Cardiac muscle cell (in vitro differentiated cells and primary cell): Measurements from ENCODE around the gene FEZF1. TPM values are rescaled to one million over a fixed set of nuclear protein-coding genes. Genes with fewer than 3 reads are reported as not detected.

Experiments
- DNase-seq, 2 donors: peaks; one replicate each; pipeline versions ENCODE4 v3.0.0 to v3.0.0-alpha.2; 2010 to 2017; ENCODE audit warnings: low read depth in 1 of 2, low spot score in 1 of 2
- H3K27ac ChIP-seq: fragments of 200-600 bp; sonication (generic); 2 replicates; pipeline ENCODE4 v1.5.1; 2016
- H3K27me3 ChIP-seq: fragments of 200-600 bp; sonication (generic); 2 replicates; pipeline ENCODE4 v1.6.0; 2016; ENCODE audit warnings: control low read depth
- H3K36me3 ChIP-seq: fragments of 200-600 bp; sonication (generic); 2 replicates; pipeline ENCODE4 v1.5.1; 2016; ENCODE audit warnings: control low read depth
- H3K4me1 ChIP-seq: fragments of 200-600 bp; sonication (generic); 2 replicates; pipeline ENCODE4 v1.8.1; 2017; ENCODE audit warnings: low read depth, mild to moderate bottlenecking, mixed run types
- H3K4me3 ChIP-seq: fragments of 200-600 bp; sonication (generic); 2 replicates; pipeline ENCODE4 v1.5.1; 2016; ENCODE audit warnings: mild to moderate bottlenecking
- H3K9me3 ChIP-seq: fragments of 200-600 bp; sonication (generic); 2 replicates; pipeline ENCODE4 v1.5.1; 2017; ENCODE audit warnings: low read depth, mild to moderate bottlenecking, control low read depth
- polyA plus RNA-seq: library from polyadenylated mRNA; unstranded; fragments of >200 nt; fragmentation: Nextera tagmentation; extraction: Ambion mirVana; gene quantifications from 2 replicates; pipeline ENCODE4 v1.2.1, GENCODE V29; 2016
- total RNA-seq: library from RNA; depleted of rRNA; stranded (reverse); fragments of >200 nt; gene quantifications from 2 replicates; pipeline ENCODE4 v1.2.3, GENCODE V29; 2016
- TF ChIP-seq, protein P1 (sequence below): IDR thresholded peaks from 2 replicates; pipeline ENCODE4 v1.5.1; 2012; ENCODE audit warnings: low read depth, mild to moderate bottlenecking, low read length

Gene FEZF1
- total and polyA plus RNA-seq, 2 experiments from 2014 or later: not detected

DNA sequence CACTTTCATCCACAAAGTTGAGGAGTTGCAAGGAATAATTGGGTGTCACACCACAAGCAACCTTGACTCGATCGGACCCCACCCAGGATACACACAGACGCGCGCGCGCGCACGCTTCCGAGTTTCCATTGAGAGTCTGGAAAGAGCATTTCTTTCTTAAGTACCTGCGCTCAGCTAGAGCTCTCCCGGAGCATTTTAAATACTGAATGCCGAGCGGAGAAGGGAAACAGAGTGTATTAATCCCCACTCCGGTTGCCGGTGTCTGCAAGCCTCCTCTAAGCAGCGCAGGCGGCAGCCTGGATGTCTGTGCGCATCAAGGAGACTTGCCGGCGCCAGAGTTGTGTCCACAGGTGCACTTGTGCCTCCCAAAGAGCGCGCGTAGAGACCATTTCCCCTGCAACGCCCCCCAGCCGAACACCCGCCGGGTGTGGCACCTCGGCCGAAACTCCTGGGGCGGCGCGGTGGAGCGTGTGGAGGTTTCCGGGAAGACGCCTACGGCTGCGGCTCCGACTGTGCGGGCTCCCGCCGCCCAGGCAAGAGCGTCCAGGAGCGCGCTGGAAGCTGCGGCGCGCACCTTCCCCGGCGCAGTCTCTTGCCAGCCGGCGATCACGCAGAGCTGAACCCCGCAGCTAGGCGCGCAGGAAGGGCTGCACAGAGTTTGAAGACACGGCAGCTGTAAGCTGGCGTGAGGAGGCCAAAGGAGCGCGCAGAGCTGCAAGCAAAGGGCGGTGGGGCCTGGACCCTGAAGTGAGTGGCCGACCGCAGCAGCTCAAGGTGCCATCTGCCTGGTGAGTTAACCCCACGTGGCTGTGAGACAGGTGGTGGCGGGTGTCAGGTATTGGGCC is 1.1 kb upstream of the FEZF1 start:
- TF ChIP-seq, protein P1, sequence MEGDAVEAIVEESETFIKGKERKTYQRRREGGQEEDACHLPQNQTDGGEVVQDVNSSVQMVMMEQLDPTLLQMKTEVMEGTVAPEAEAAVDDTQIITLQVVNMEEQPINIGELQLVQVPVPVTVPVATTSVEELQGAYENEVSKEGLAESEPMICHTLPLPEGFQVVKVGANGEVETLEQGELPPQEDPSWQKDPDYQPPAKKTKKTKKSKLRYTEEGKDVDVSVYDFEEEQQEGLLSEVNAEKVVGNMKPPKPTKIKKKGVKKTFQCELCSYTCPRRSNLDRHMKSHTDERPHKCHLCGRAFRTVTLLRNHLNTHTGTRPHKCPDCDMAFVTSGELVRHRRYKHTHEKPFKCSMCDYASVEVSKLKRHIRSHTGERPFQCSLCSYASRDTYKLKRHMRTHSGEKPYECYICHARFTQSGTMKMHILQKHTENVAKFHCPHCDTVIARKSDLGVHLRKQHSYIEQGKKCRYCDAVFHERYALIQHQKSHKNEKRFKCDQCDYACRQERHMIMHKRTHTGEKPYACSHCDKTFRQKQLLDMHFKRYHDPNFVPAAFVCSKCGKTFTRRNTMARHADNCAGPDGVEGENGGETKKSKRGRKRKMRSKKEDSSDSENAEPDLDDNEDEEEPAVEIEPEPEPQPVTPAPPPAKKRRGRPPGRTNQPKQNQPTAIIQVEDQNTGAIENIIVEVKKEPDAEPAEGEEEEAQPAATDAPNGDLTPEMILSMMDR: no peak
- peak in 1 of 2 donors; percentile 43 for DNase-seq
- H3K4me3 ChIP-seq: peak overlapping the region; percentile 20
- H3K27ac ChIP-seq: no peak overlapping the region
- H3K27me3 ChIP-seq: peaks cover 100% of the 10 kb centered on the region
- H3K36me3 ChIP-seq: no peaks in the 10 kb centered on the region
- peaks cover 20% of the 10 kb centered on the region for H3K4me1 ChIP-seq
- H3K9me3 ChIP-seq: no peaks in the 10 kb centered on the region

DNA sequence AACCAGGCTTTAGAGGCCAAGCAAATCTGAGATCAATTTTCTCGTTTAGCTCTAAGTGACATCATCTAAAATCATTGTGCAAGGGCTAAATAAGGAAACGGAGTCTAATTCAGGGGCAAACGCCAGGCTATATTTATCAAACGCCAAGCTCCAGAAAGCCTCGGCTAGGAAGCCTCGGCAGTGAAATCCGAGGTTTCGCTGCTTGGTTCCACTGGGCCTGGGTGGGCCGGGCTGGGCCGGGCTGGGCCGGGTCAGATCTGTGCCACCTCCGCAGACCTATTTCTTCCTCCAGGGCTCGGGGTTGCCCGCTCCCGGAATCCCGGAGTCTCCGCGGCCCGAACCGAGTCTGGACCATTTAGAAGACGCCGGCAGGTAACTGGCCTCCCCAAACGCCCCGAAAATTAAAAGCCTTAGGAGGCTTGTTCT is 459 bp upstream of the FEZF1 start:
- Histone ChIP-seq H3K4me3 (peak overlapping the region; percentile 20), H3K36me3 (no peaks in the 10 kb centered on the region), H3K27ac (no peak overlapping the region), H3K27me3 (peaks cover 100% of the 10 kb centered on the region), H3K4me1 (peaks cover 17% of the 10 kb centered on the region), H3K9me3 (no peaks in the 10 kb centered on the region)
- DNase-seq: no peak
- TF ChIP-seq, protein P1: no peak

DNA sequence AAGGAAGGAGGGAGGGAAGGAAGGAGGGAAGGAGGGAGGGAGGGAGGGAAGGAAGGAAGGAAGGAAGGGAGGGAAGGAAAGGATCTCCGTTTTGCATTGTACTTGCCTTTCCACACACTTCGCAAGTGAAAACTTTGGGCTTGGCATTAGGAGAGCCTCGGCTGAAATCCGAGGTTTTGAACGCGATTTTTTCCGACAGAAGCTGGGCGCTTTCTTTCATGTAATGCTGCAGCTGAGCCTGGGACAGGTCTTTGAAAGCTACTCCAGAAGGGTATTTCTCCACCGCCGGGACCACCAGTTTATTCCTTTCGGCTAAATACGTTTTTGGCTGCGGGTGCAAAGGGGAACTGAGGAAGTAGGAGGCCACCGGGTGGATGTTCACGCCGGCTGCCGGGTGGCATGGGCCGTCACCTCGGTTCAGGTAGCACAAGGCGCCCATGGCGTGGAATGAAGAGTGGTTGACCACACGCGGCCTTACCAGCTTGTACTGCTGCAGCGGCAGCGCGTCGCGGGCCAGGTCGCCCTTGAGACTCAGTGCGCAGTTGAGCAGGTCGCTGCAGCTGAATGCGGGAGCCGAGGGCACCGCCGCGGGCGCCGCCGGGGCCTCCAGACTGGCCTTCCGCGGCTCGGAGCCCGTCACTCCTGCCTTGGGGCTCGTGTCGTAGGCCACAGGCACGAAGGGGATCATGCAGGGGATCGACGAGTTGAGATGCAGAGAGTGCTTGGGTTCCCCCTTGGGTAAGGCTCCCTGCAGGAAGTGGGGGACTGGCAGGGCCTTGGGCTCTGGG is 825 bp downstream of the FEZF1 start:
- Histone ChIP-seq H3K27ac (no peak overlapping the region), H3K36me3 (no peaks in the 10 kb centered on the region), H3K27me3 (peaks cover 100% of the 10 kb centered on the region), H3K4me1 (peaks cover 17% of the 10 kb centered on the region), H3K9me3 (no peaks in the 10 kb centered on the region), H3K4me3 (no peak overlapping the region)
- DNase-seq: peak in 1 of 2 donors; percentile 57
- TF ChIP-seq, protein P1: no peak

DNA sequence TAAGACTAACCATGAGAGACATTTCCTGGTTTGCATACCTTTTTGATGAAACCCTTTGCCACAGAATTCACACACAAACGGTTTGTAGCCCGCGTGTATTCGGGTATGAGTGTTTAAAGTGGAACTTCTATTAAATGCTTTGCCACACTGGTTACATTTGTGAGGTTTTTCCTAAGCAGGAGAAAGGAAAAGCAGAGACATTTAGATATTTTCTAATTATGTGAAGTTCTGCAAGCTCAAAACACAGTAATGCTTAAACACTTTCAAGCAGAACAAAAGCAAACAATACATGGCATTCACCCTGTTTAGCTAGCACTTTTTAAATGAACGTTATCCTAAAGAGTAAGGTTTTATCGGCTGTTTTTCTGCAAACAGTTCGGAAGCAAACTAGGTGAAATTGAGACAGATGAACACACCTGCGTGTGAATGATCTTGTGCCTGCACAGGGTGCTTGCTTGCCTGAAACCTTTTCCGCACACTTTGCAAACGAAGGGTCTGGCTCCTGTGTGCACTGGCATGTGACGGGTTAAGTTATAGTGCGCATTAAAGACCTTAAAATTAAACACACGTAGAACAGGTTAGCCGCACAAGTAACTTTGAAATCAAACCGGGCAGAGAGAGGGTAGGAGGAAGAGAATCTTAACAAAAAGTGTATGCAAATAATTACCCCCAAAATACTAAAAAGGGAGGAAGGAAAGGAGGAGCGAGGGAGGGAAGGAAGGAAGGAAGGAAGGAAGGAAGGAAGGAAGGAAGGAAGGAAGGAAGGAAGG is 1.6 kb downstream of the FEZF1 start:
- H3K27me3 ChIP-seq: peaks cover 100% of the 10 kb centered on the region
- DNase-seq: no peak
- H3K4me1 ChIP-seq: peaks cover 17% of the 10 kb centered on the region
- H3K9me3 ChIP-seq: no peaks in the 10 kb centered on the region
- H3K4me3 ChIP-seq: no peak overlapping the region
- H3K27ac ChIP-seq: no peak overlapping the region
- TF ChIP-seq, protein P1: no peak
- H3K36me3 ChIP-seq: no peaks in the 10 kb centered on the region
